Spinal cord (tissue), 10 donors: ENCODE results near the gene MBNL3. TPM values are rescaled to one million over a fixed set of nuclear protein-coding genes. Genes with fewer than 3 reads are reported as not detected.

Source experiments
- DNase-seq, 6 donors: peaks; one replicate each; pipeline versions ENCODE4 v3.0.0 to v3.0.0-alpha.2; 2013 to 2015; ENCODE audit warnings: low spot score in 6 of 6, low read depth in 4 of 6
- H3K27ac ChIP-seq: one replicate; pipeline ENCODE4 v1.5.1; 2013; ENCODE audit warnings: low read depth, low read length, control low read depth
- H3K27me3 ChIP-seq: one replicate; pipeline ENCODE4 v1.6.1; 2013; ENCODE audit warnings: low read length; ENCODE audit not compliant: control insufficient read depth, insufficient read depth
- H3K36me3 ChIP-seq: one replicate; pipeline ENCODE4 v1.6.1; 2013; ENCODE audit warnings: low read length; ENCODE audit not compliant: control insufficient read depth, insufficient read depth
- H3K4me1 ChIP-seq: one replicate; pipeline ENCODE4 v1.6.1; 2013; ENCODE audit warnings: low read length; ENCODE audit not compliant: control insufficient read depth, insufficient read depth
- H3K4me3 ChIP-seq: one replicate; pipeline ENCODE4 v1.5.1; 2013; ENCODE audit warnings: low read depth, low read length, control low read depth
- H3K9me3 ChIP-seq: one replicate; pipeline ENCODE4 v1.6.1; 2013; ENCODE audit warnings: low read length; ENCODE audit not compliant: control insufficient read depth, insufficient read depth
- WGBS: methylation state at CpG from one replicate; pipeline ENCODE4 v1.1.5; 2013; ENCODE audit warnings: missing lambda C conversion rate; ENCODE audit not compliant: insufficient coverage; 5-methylcytosine and 5-hydroxymethylcytosine counted together
- polyA plus RNA-seq, 2 donors: library from polyadenylated mRNA; unstranded; fragments of 120-200 nt; gene quantifications; one replicate each; pipeline ENCODE4 v1.2.1, GENCODE V29; 2013; ENCODE audit not compliant: insufficient read length in 2 of 2
- total RNA-seq, 2 donors: library from RNA; depleted of rRNA in 1 of 2; stranded (reverse); fragments of 120-200 nt in 1 of 2; fragments of >200 nt in 1 of 2; gene quantifications; one replicate each; pipeline versions ENCODE4 v1.2.3 to v1.2.4, GENCODE V29; 2013 to 2014
- donor health status: healthy.

MBNL3 gene
- total and polyA plus RNA-seq, 4 donors: 2.0 to 12.3 (median 5.9) TPM

GRCh38 chrX:132501606-132502005 lies 12.8 kb upstream of the MBNL3 start:
- H3K4me1 ChIP-seq: no peaks in the 10 kb centered on the region
- no CpG with 5 or more reads among the region's 2 CpGs for WGBS
- no peak overlapping the region for H3K4me3 ChIP-seq
- DNase-seq: peak in 1 of 6 donors; percentile 4
- no peak overlapping the region for H3K27ac ChIP-seq
- H3K36me3 ChIP-seq: no peaks in the 10 kb centered on the region
- peaks cover 8% of the 10 kb centered on the region for H3K27me3 ChIP-seq
- H3K9me3 ChIP-seq: no peaks in the 10 kb centered on the region

GRCh38 chrX:132497432-132497831 lies 8.6 kb upstream of the MBNL3 start:
- H3K4me1 ChIP-seq: no peaks in the 10 kb centered on the region
- 70% methylated on average over 1 of the region's 2 CpGs for WGBS

GRCh38 chrX:132493095-132493494 lies 4.3 kb upstream of the MBNL3 start:
- Histone ChIP-seq H3K9me3 (no peaks in the 10 kb centered on the region), H3K4me1 (peaks cover 4% of the 10 kb centered on the region), H3K27ac (no peak overlapping the region), H3K27me3 (peaks cover 14% of the 10 kb centered on the region), H3K4me3 (no peak overlapping the region), H3K36me3 (no peaks in the 10 kb centered on the region)
- WGBS: no CpG with 5 or more reads among the region's 1 CpG
- DNase-seq: no peak

More at GRCh38 chrX:132497432-132497831, 8.6 kb upstream of the MBNL3 start:
- no peak for DNase-seq
- no peak overlapping the region for H3K27ac ChIP-seq
- H3K27me3 ChIP-seq: peaks cover 4% of the 10 kb centered on the region
- no peaks in the 10 kb centered on the region for H3K9me3 ChIP-seq
- no peaks in the 10 kb centered on the region for H3K36me3 ChIP-seq
- no peak overlapping the region for H3K4me3 ChIP-seq

- peaks cover 4% of the 10 kb centered on the region for H3K4me1 ChIP-seq
- H3K9me3 ChIP-seq: no peaks in the 10 kb centered on the region
- no peak overlapping the region for H3K4me3 ChIP-seq
- no peaks in the 10 kb centered on the region for H3K36me3 ChIP-seq
- peaks cover 28% of the 10 kb centered on the region for H3K27me3 ChIP-seq
- WGBS: no CpG with 5 or more reads among the region's 3 CpGs
- no peak for DNase-seq
- no peak overlapping the region for H3K27ac ChIP-seq
Measured at GRCh38 chrX:132491191-132491590, 2.4 kb upstream of the MBNL3 start.

GRCh38 chrX:132489578-132490419 lies 961 bp upstream of the MBNL3 start:
- Histone ChIP-seq H3K36me3 (no peaks in the 10 kb centered on the region), H3K4me3 (peak overlapping the region; percentile 49), H3K4me1 (peaks cover 4% of the 10 kb centered on the region), H3K27ac (no peak overlapping the region), H3K27me3 (peaks cover 28% of the 10 kb centered on the region), H3K9me3 (no peaks in the 10 kb centered on the region)
- 25% methylated on average over 79 of the region's 86 CpGs for WGBS
- peak in 2 of 6 donors; percentile 55 to 67 for DNase-seq

- H3K4me3 ChIP-seq: peak overlapping the region; percentile 55
- peak in 2 of 6 donors; percentile 19 to 21 for DNase-seq
- no peaks in the 10 kb centered on the region for H3K36me3 ChIP-seq
- H3K4me1 ChIP-seq: peaks cover 4% of the 10 kb centered on the region
- no peak overlapping the region for H3K27ac ChIP-seq
- H3K9me3 ChIP-seq: no peaks in the 10 kb centered on the region
- peaks cover 28% of the 10 kb centered on the region for H3K27me3 ChIP-seq
- WGBS: 47% methylated on average over 4 of the region's 8 CpGs
Measured at GRCh38 chrX:132488180-132488705, 595 bp downstream of the MBNL3 start.

GRCh38 chrX:132486599-132487178 lies 2.1 kb downstream of the MBNL3 start:
- no peak for DNase-seq
- H3K27me3 ChIP-seq: peaks cover 26% of the 10 kb centered on the region
- no peak overlapping the region for H3K4me3 ChIP-seq
- no peak overlapping the region for H3K27ac ChIP-seq
- no peaks in the 10 kb centered on the region for H3K36me3 ChIP-seq
- WGBS: no CpG with 5 or more reads among the region's 2 CpGs
- H3K4me1 ChIP-seq: peaks cover 4% of the 10 kb centered on the region
- no peaks in the 10 kb centered on the region for H3K9me3 ChIP-seq

- no peak overlapping the region for H3K27ac ChIP-seq
- H3K27me3 ChIP-seq: peaks cover 16% of the 10 kb centered on the region
- no peaks in the 10 kb centered on the region for H3K9me3 ChIP-seq
- H3K4me3 ChIP-seq: no peak overlapping the region
- no peaks in the 10 kb centered on the region for H3K4me1 ChIP-seq
- H3K36me3 ChIP-seq: no peaks in the 10 kb centered on the region
- no CpG with 5 or more reads among the region's 2 CpGs for WGBS
- no peak for DNase-seq
Measured at GRCh38 chrX:132483951-132484350, 4.9 kb downstream of the MBNL3 start.

GRCh38 chrX:132483488-132483887 lies 5.3 kb downstream of the MBNL3 start:
- Histone ChIP-seq H3K27ac (no peak overlapping the region), H3K9me3 (no peaks in the 10 kb centered on the region), H3K4me3 (no peak overlapping the region), H3K27me3 (peaks cover 16% of the 10 kb centered on the region), H3K4me1 (no peaks in the 10 kb centered on the region), H3K36me3 (no peaks in the 10 kb centered on the region)
- whole genome bisulfite sequencing: no CpG with 5 or more reads among the region's 2 CpGs
- no peak for DNase-seq
